Spinal cord (tissue), 10 donors: ENCODE data around the gene TEDDM1. TPM values are rescaled to one million over a fixed set of nuclear protein-coding genes. Genes with fewer than 3 reads are reported as not detected.

Experiments used
- DNase-seq, 6 donors: peaks; one replicate each; pipeline versions ENCODE4 v3.0.0 to v3.0.0-alpha.2; 2013 to 2015; ENCODE audit warnings: low spot score in 6 of 6, low read depth in 4 of 6
- H3K27ac ChIP-seq: one replicate; pipeline ENCODE4 v1.5.1; 2013; ENCODE audit warnings: low read depth, low read length, control low read depth
- H3K27me3 ChIP-seq: one replicate; pipeline ENCODE4 v1.6.1; 2013; ENCODE audit warnings: low read length; ENCODE audit not compliant: control insufficient read depth, insufficient read depth
- H3K36me3 ChIP-seq: one replicate; pipeline ENCODE4 v1.6.1; 2013; ENCODE audit warnings: low read length; ENCODE audit not compliant: control insufficient read depth, insufficient read depth
- H3K4me1 ChIP-seq: one replicate; pipeline ENCODE4 v1.6.1; 2013; ENCODE audit warnings: low read length; ENCODE audit not compliant: control insufficient read depth, insufficient read depth
- H3K4me3 ChIP-seq: one replicate; pipeline ENCODE4 v1.5.1; 2013; ENCODE audit warnings: low read depth, low read length, control low read depth
- H3K9me3 ChIP-seq: one replicate; pipeline ENCODE4 v1.6.1; 2013; ENCODE audit warnings: low read length; ENCODE audit not compliant: control insufficient read depth, insufficient read depth
- WGBS: methylation state at CpG from one replicate; pipeline ENCODE4 v1.1.5; 2013; ENCODE audit warnings: missing lambda C conversion rate; ENCODE audit not compliant: insufficient coverage; 5-methylcytosine and 5-hydroxymethylcytosine counted together
- polyA plus RNA-seq, 2 donors: library from polyadenylated mRNA; unstranded; fragments of 120-200 nt; gene quantifications; one replicate each; pipeline ENCODE4 v1.2.1, GENCODE V29; 2013; ENCODE audit not compliant: insufficient read length in 2 of 2
- total RNA-seq, 2 donors: library from RNA; depleted of rRNA in 1 of 2; stranded (reverse); fragments of 120-200 nt in 1 of 2; fragments of >200 nt in 1 of 2; gene quantifications; one replicate each; pipeline versions ENCODE4 v1.2.3 to v1.2.4, GENCODE V29; 2013 to 2014
- donor health status: healthy.

The TEDDM1 gene
- total and polyA plus RNA-seq, 4 donors: 0.12 TPM; not detected in 3

- WGBS: 83% methylated on average over 1 of the region's 3 CpGs
- no peak for DNase-seq
- Histone ChIP-seq H3K4me3 (no peak overlapping the region), H3K9me3 (no peaks in the 10 kb centered on the region), H3K4me1 (no peaks in the 10 kb centered on the region), H3K27me3 (no peaks in the 10 kb centered on the region), H3K27ac (no peak overlapping the region), H3K36me3 (no peaks in the 10 kb centered on the region)
Observed at GRCh38 chr1:182408435-182409075, 8.1 kb upstream of the TEDDM1 start.

GRCh38 chr1:182407724-182408123 lies 7.3 kb upstream of the TEDDM1 start:
- no peak for DNase-seq
- H3K4me1 ChIP-seq: no peaks in the 10 kb centered on the region
- H3K9me3 ChIP-seq: no peaks in the 10 kb centered on the region
- no peaks in the 10 kb centered on the region for H3K27me3 ChIP-seq
- 50% methylated on average over 2 of the region's 3 CpGs for WGBS
- H3K27ac ChIP-seq: no peak overlapping the region
- H3K36me3 ChIP-seq: no peaks in the 10 kb centered on the region
- no peak overlapping the region for H3K4me3 ChIP-seq

- no peaks in the 10 kb centered on the region for H3K36me3 ChIP-seq
- H3K4me1 ChIP-seq: no peaks in the 10 kb centered on the region
- no peaks in the 10 kb centered on the region for H3K27me3 ChIP-seq
- DNase-seq: no peak
- WGBS: no CpG with 5 or more reads among the region's 1 CpG
- no peak overlapping the region for H3K4me3 ChIP-seq
- no peak overlapping the region for H3K27ac ChIP-seq
- H3K9me3 ChIP-seq: no peaks in the 10 kb centered on the region
Observed at GRCh38 chr1:182406012-182406411, 5.5 kb upstream of the TEDDM1 start.

- WGBS: 100% methylated on average over 1 of the region's 1 CpG
- Histone ChIP-seq H3K36me3 (no peaks in the 10 kb centered on the region), H3K27me3 (no peaks in the 10 kb centered on the region), H3K27ac (no peak overlapping the region), H3K4me3 (no peak overlapping the region), H3K4me1 (no peaks in the 10 kb centered on the region), H3K9me3 (no peaks in the 10 kb centered on the region)
- no peak for DNase-seq
Observed at GRCh38 chr1:182405578-182405977, 5.1 kb upstream of the TEDDM1 start.

GRCh38 chr1:182404781-182405180 lies 4.3 kb upstream of the TEDDM1 start:
- no CpG with 5 or more reads among the region's 1 CpG for WGBS
- DNase-seq: no peak
- no peaks in the 10 kb centered on the region for H3K36me3 ChIP-seq
- H3K4me1 ChIP-seq: no peaks in the 10 kb centered on the region
- no peak overlapping the region for H3K4me3 ChIP-seq
- no peaks in the 10 kb centered on the region for H3K27me3 ChIP-seq
- H3K27ac ChIP-seq: no peak overlapping the region
- no peaks in the 10 kb centered on the region for H3K9me3 ChIP-seq

GRCh38 chr1:182397653-182398393 lies 2.6 kb downstream of the TEDDM1 start:
- H3K4me1 ChIP-seq: peaks cover 4% of the 10 kb centered on the region
- no peak for DNase-seq
- no peaks in the 10 kb centered on the region for H3K36me3 ChIP-seq
- H3K27me3 ChIP-seq: no peaks in the 10 kb centered on the region
- no peak overlapping the region for H3K4me3 ChIP-seq
- H3K27ac ChIP-seq: no peak overlapping the region
- H3K9me3 ChIP-seq: no peaks in the 10 kb centered on the region
- WGBS: 96% methylated on average over 6 of the region's 8 CpGs

GRCh38 chr1:182395906-182396305 lies 4.6 kb downstream of the TEDDM1 start:
- H3K4me1 ChIP-seq: peaks cover 4% of the 10 kb centered on the region
- WGBS: no CpG with 5 or more reads among the region's 3 CpGs
- no peak for DNase-seq
- no peaks in the 10 kb centered on the region for H3K27me3 ChIP-seq
- H3K36me3 ChIP-seq: peaks cover 2% of the 10 kb centered on the region
- H3K27ac ChIP-seq: peak overlapping the region; percentile 44
- no peaks in the 10 kb centered on the region for H3K9me3 ChIP-seq
- H3K4me3 ChIP-seq: no peak overlapping the region

GRCh38 chr1:182394055-182394775 lies 6.3 kb downstream of the TEDDM1 start:
- H3K4me1 ChIP-seq: peaks cover 14% of the 10 kb centered on the region
- peak overlapping the region; percentile 57 for H3K27ac ChIP-seq
- no peak overlapping the region for H3K4me3 ChIP-seq
- H3K36me3 ChIP-seq: peaks cover 9% of the 10 kb centered on the region
- 50% methylated on average over 2 of the region's 5 CpGs for WGBS
- H3K9me3 ChIP-seq: no peaks in the 10 kb centered on the region
- no peak for DNase-seq
- H3K27me3 ChIP-seq: no peaks in the 10 kb centered on the region

- H3K36me3 ChIP-seq: peaks cover 17% of the 10 kb centered on the region
- WGBS: 3% methylated on average over 38 of the region's 47 CpGs
- H3K27me3 ChIP-seq: no peaks in the 10 kb centered on the region
- no peaks in the 10 kb centered on the region for H3K9me3 ChIP-seq
- peak overlapping the region; percentile 71 for H3K4me3 ChIP-seq
- peak overlapping the region; percentile 91 for H3K27ac ChIP-seq
- peaks cover 20% of the 10 kb centered on the region for H3K4me1 ChIP-seq
- no peak for DNase-seq
Observed at GRCh38 chr1:182392050-182393028, 8.1 kb downstream of the TEDDM1 start.
